ENCODE results near the gene STX12.

- TF ChIP-seq POLR2A (IDR thresholded peaks at IDR 0.05; ENCODE audit: low read length) (peak; percentile 67), GATA1 (IDR thresholded peaks at IDR 0.05; ENCODE audit: low read depth, low read length) (no peak)
Measured at GRCh38 chr1:27872802-27873551, 100.0 kb downstream of the STX12 start.
